Common myeloid progenitor, CD34-positive (primary cell): Measurements from ENCODE around the gene FAU.
A peak's percentile ranks its signal among the peaks of the same experiment; 100 is the strongest.

Source experiments
- CTCF ChIA-PET: fragments of 350-600 bp; sonication (Branson Sonifier 250); formaldehyde crosslinking; loops from one replicate; lab custom pipeline; 2021; ENCODE audit warnings: antibody characterized with exemption; lab: Charles Lee
- POLR2A ChIA-PET: fragments of 350-600 bp; sonication (Branson Sonifier 250); formaldehyde crosslinking; loops from one replicate; lab custom pipeline; 2021; ENCODE audit warnings: antibody characterized with exemption; lab: Charles Lee
- DNase-seq, 3 donors: peaks; one replicate each; pipeline versions ENCODE4 v3.0.0 to v3.0.0-alpha.2; 2013
- H3K27ac ChIP-seq, 2 experiments: 1 replicate in 1 of 2; 2 replicates in 1 of 2; pipeline ENCODE4 v1.7.0; 2013; ENCODE audit warnings: inconsistent platforms in 2 of 2, low read length in 2 of 2, mild to moderate bottlenecking in 2 of 2, low read depth in 1 of 2, moderate library complexity in 1 of 2; ENCODE audit not compliant: severe bottlenecking in 2 of 2, insufficient read depth in 1 of 2, poor library complexity in 1 of 2
- H3K27me3 ChIP-seq, 5 experiments: replicated peaks in 2 of 5; 1 replicate in 3 of 5; 2 replicates in 2 of 5; pipeline versions ENCODE4 v1.6.1 to v1.7.0; 2013; ENCODE audit warnings: low read length in 4 of 5, mild to moderate bottlenecking in 2 of 5, moderate library complexity in 2 of 5, inconsistent platforms in 1 of 5; ENCODE audit not compliant: insufficient read depth in 5 of 5, control insufficient read depth in 4 of 5
- H3K36me3 ChIP-seq, 4 experiments: 1 replicate in 2 of 4; 2 replicates in 2 of 4; pipeline versions ENCODE4 v1.6.1 to v1.7.0; 2013; ENCODE audit warnings: low read length in 3 of 4, control low read depth in 1 of 4, mild to moderate bottlenecking in 1 of 4; ENCODE audit not compliant: control insufficient read depth in 4 of 4, insufficient read depth in 4 of 4
- H3K4me1 ChIP-seq, 4 experiments: 1 replicate in 3 of 4; 2 replicates in 1 of 4; pipeline versions ENCODE4 v1.6.1 to v1.7.1; 2013; ENCODE audit warnings: low read length in 3 of 4, mild to moderate bottlenecking in 3 of 4, control low read depth in 1 of 4, inconsistent platforms in 1 of 4, moderate library complexity in 1 of 4; ENCODE audit not compliant: control insufficient read depth in 4 of 4, insufficient read depth in 4 of 4; ENCODE audit errors: control extremely low read depth in 1 of 4
- H3K4me3 ChIP-seq, 7 experiments: 1 replicate in 4 of 7; 2 replicates in 3 of 7; pipeline versions ENCODE4 v1.5.1 to v1.7.0; 2013; ENCODE audit warnings: mild to moderate bottlenecking in 7 of 7, low read length in 6 of 7, moderate library complexity in 6 of 7, inconsistent platforms in 2 of 7, low read depth in 2 of 7, control low read depth in 1 of 7; ENCODE audit not compliant: insufficient read depth in 4 of 7, control insufficient read depth in 1 of 7; ENCODE audit errors: extremely low read depth in 1 of 7
- H3K9me3 ChIP-seq, 5 experiments: 1 replicate in 4 of 5; 2 replicates in 1 of 5; pipeline versions ENCODE4 v1.6.1 to v1.7.1; 2013; ENCODE audit warnings: low read length in 4 of 5, mild to moderate bottlenecking in 2 of 5, inconsistent platforms in 1 of 5, low read depth in 1 of 5, moderate library complexity in 1 of 5; ENCODE audit not compliant: control insufficient read depth in 4 of 5, insufficient read depth in 2 of 5; ENCODE audit errors: control extremely low read depth in 1 of 5
- WGBS: methylation state at CpG from one replicate; pipeline ENCODE4 v1.1.5; 2013; ENCODE audit not compliant: insufficient coverage; 5-methylcytosine and 5-hydroxymethylcytosine counted together

FAU gene

GRCh38 chr11:65078151-65078550 is 43.8 kb downstream of the FAU start:
- ChIA-PET POLR2A (no interaction called here), CTCF (interaction anchor here (0.7 to 1.6 kb wide), 7 partner anchors 9 to 65 kb away, joined by 3 to 7 read pairs (median 4); partner anchors contain the start of genes ARL2 and SNX15)
- Histone ChIP-seq H3K4me1 (peaks cover 3 to 20% (median 8%) of the 10 kb centered on the region in 4 experiments), H3K36me3 (peaks cover 0 to 53% (median 18%) of the 10 kb centered on the region in 4 experiments), H3K4me3 (no peak overlapping the region), H3K9me3 (no peaks in the 10 kb centered on the region), H3K27me3 (no peaks in the 10 kb centered on the region), H3K27ac (peak overlapping the region; percentile 12 to 50)
- 67% methylated on average over 1 of the region's 3 CpGs for WGBS
- peak; percentile 73 to 86 (median 78) for DNase-seq

- Histone ChIP-seq H3K36me3 (peaks cover 0 to 50% (median 18%) of the 10 kb centered on the region in 4 experiments), H3K4me1 (peaks cover 0 to 13% (median 2%) of the 10 kb centered on the region in 4 experiments), H3K27me3 (no peaks in the 10 kb centered on the region), H3K4me3 (no peak overlapping the region), H3K9me3 (no peaks in the 10 kb centered on the region), H3K27ac (no peak overlapping the region)
- ChIA-PET CTCF (interaction anchor here (0.8 to 2.4 kb wide), 10 partner anchors 8 to 105 kb away, joined by 3 to 7 read pairs (median 4); partner anchors contain the start of genes ARL2, CAPN1, SAC3D1 and SNX15), POLR2A (no interaction called here)
- 91% methylated on average over 3 of the region's 4 CpGs for WGBS
- peak in 2 of 3 donors; percentile 29 to 37 for DNase-seq
Measured at GRCh38 chr11:65077451-65077850, 44.5 kb downstream of the FAU start.

DNA sequence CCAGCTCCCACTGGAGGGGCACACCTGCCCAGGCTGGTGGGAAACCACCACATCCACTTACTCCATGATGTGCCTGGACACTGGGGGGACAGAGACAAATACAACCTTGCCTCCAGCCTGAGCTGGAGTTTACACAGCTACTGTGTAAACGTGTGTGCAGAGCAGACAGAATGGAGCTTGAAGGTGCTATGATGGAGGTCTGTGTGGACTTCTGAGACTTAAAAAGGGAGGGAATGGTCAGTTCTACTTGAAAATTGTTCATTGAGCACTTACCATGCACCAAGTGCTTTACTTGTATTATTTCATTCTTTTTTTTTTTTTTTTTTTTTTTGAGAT is 49.3 kb downstream of the FAU start:
- no peak for DNase-seq
- peaks cover 0 to 19% (median 5%) of the 10 kb centered on the region in 4 experiments for H3K36me3 ChIP-seq
- H3K4me1 ChIP-seq, result no peaks in the 10 kb centered on the region
- WGBS, result 100% methylated on average over 1 of the region's 1 CpG
- H3K4me3 ChIP-seq, result no peak overlapping the region
- H3K27ac ChIP-seq, result no peak overlapping the region
- H3K9me3 ChIP-seq, result no peaks in the 10 kb centered on the region
- ChIA-PET CTCF (interaction anchor here (0.6 to 1.5 kb wide), 4 partner anchors 10 to 229 kb away, joined by 3 read pairs; partner anchors contain the start of gene NAALADL1), POLR2A (interaction anchor here (0.8 kb wide), 1 partner anchor 61 kb away, joined by 3 read pairs; no protein-coding TSS in a partner anchor)
- H3K27me3 ChIP-seq, result no peaks in the 10 kb centered on the region

DNA sequence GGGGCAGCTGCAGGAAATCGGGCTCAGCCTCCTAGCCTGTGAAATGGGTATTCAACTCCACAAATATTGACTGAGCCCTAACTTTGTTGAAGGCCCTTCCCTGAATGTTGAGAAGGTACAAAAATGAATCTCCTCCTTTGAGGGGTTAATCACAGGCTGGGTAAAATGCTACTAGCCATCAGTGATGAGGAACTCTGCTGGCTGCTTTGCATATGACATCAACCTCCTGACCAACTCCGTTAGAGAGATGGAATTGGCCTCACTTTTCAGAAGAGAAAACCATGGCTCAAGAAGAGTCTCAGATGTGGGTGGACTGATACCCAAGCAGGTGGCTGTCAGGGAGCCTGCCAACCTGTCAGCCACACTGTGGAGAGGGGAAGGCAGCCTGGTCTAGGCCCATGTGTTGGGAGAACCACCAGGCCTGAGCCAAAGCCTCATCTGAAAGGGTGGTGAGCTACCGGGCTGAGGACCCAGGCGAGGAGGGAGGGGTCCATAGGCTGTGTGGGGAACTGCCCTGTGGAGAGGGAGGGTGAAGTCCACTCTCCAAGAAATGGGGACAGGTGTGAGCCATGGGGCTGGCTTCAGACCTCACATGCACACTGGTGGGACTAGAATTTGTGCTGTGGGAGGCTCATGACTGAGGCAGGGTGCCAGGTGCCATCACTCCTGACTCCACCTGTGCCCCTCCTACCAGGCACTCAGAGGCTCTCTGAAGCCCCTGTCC is 49.9 kb downstream of the FAU start:
- DNase-seq, result no peak
- Histone ChIP-seq H3K9me3 (no peaks in the 10 kb centered on the region), H3K4me3 (no peak overlapping the region), H3K27me3 (no peaks in the 10 kb centered on the region), H3K4me1 (no peaks in the 10 kb centered on the region), H3K27ac (no peak overlapping the region), H3K36me3 (peaks cover 0 to 13% (median 4%) of the 10 kb centered on the region in 4 experiments)
- ChIA-PET POLR2A (interaction anchor here (0.8 kb wide), 1 partner anchor 62 kb away, joined by 3 read pairs; no protein-coding TSS in a partner anchor), CTCF (interaction anchor here (0.6 to 1.5 kb wide), 5 partner anchors 10 to 229 kb away, joined by 3 read pairs; partner anchors contain the start of gene NAALADL1)
- whole genome bisulfite sequencing, result 80% methylated on average over 4 of the region's 4 CpGs
